ENCODE data around the gene PARP6. TPM values are rescaled to one million over a fixed set of nuclear protein-coding genes. Genes with fewer than 3 reads are reported as not detected.

PARP6 gene
- total and polyA plus RNA-seq, 9 donors = 44.5 to 97.4 (median 70.0) TPM

DNA sequence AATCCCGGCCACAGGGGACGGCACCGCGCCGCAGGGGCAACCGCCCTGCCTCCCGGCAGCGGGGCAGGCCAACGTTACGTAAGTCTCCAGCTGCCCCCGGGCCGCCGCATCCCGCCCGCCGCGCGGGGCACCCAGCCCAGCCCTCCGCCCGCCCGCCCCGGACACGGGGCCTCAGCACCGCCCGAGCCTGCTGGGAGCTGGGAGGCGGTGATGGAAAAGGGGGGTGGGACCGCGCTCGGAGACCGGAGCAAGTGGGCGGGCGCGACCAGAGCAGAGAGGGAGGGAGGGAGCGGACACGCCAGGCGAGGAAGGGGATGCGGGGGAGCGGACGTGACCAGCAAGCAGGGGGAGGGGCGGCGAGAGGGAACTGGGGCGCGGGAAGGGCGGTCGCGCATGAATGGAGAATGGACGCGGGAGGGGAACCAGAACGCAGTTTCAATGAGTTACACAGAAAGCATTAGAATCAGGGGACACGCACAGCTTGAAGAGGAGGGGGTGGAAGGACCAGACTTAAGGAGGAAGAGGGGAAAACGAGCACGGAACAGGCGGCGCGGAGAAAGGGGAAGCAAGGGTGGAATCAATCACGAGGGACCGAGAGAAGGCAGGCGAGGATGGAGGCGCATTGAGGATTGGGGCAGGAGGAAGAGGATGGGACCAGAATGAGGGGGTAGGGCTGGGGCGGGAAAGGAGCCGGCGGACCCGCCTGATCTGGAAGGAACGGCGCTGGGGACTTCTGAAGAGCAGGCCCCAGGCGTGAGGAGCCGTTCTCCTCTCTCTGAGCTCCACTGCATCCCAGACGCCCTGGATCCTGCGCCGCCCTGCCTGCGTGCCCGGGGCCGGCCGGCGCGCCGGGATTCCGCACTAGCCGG is 41.9 kb downstream of the PARP6 start:
- no peaks in the 10 kb centered on the region for H3K9me3 ChIP-seq
- intact Hi-C loops (cut with DNase I) = loop anchor here in 2 of 4 donors (2.0 to 5.0 kb wide), 2 partner anchors 42 kb away; partner anchors contain the start of gene PARP6 (in 2 of the 2)
- peak; percentile 92 to 95 (median 93) for DNase-seq
- no peaks in the 10 kb centered on the region for H3K27me3 ChIP-seq
- H3K4me1 ChIP-seq (ENCODE audit: insufficient read depth) = peaks cover 20% of the 10 kb centered on the region
- 1% methylated on average over 61 to 79 of the region's 79 CpGs for WGBS, 3 donors
- peak overlapping the region; percentile 88 for H3K4me3 ChIP-seq
- H3K27ac ChIP-seq = peak overlapping the region; percentile 90 to 99
- no peaks in the 10 kb centered on the region for H3K36me3 ChIP-seq
- TF ChIP-seq POLR2A (IDR thresholded peaks at IDR 0.05) (peak; percentile 61), EP300 (IDR thresholded peaks at IDR 0.05) (no peak)
- TF ChIP-seq, protein P1, sequence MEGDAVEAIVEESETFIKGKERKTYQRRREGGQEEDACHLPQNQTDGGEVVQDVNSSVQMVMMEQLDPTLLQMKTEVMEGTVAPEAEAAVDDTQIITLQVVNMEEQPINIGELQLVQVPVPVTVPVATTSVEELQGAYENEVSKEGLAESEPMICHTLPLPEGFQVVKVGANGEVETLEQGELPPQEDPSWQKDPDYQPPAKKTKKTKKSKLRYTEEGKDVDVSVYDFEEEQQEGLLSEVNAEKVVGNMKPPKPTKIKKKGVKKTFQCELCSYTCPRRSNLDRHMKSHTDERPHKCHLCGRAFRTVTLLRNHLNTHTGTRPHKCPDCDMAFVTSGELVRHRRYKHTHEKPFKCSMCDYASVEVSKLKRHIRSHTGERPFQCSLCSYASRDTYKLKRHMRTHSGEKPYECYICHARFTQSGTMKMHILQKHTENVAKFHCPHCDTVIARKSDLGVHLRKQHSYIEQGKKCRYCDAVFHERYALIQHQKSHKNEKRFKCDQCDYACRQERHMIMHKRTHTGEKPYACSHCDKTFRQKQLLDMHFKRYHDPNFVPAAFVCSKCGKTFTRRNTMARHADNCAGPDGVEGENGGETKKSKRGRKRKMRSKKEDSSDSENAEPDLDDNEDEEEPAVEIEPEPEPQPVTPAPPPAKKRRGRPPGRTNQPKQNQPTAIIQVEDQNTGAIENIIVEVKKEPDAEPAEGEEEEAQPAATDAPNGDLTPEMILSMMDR (IDR thresholded peaks at IDR 0.05) = peak in 1 of 3 donors; percentile 20

DNA sequence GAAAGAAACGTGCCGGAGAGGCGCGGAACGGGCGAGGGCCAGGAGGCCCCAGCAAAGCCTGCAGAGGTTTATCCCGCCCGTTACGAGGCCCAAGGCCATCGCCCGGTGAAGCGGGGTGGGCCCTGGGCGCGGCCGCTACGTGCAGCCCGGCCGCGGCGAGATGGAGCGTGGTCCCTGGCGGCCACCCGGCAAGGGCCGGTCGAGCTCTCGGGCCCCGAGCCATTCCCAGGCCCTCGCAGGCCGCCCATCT is 42.5 kb downstream of the PARP6 start:
- no peak for DNase-seq
- H3K4me1 ChIP-seq (ENCODE audit: insufficient read depth) = peaks cover 20% of the 10 kb centered on the region
- TF ChIP-seq, protein P1 (IDR thresholded peaks at IDR 0.05) = no peak
- TF ChIP-seq POLR2A (IDR thresholded peaks at IDR 0.05) = no peak
- no peak for TF ChIP-seq EP300 (IDR thresholded peaks at IDR 0.05)
- no peaks in the 10 kb centered on the region for H3K9me3 ChIP-seq
- no peaks in the 10 kb centered on the region for H3K27me3 ChIP-seq
- WGBS, 3 donors = 0% methylated on average over 28 to 29 of the region's 29 CpGs
- no peaks in the 10 kb centered on the region for H3K36me3 ChIP-seq
- peak overlapping the region; percentile 88 for H3K4me3 ChIP-seq
- peak overlapping the region; percentile 90 to 99 for H3K27ac ChIP-seq
- intact Hi-C loops (cut with DNase I) = loop anchor here in 2 of 4 donors (2.0 to 5.0 kb wide), 2 partner anchors 42 to 43 kb away; partner anchors contain the start of gene PARP6 (in 2 of the 2)

GRCh38 chr15:72229076-72229946 is 43.0 kb downstream of the PARP6 start:
- no peaks in the 10 kb centered on the region for H3K27me3 ChIP-seq
- TF ChIP-seq, protein P1 (IDR thresholded peaks at IDR 0.05) = no peak
- TF ChIP-seq EP300 (IDR thresholded peaks at IDR 0.05) (no peak), POLR2A (IDR thresholded peaks at IDR 0.05) (no peak)
- H3K36me3 ChIP-seq = no peaks in the 10 kb centered on the region
- H3K9me3 ChIP-seq = no peaks in the 10 kb centered on the region
- H3K27ac ChIP-seq = peak overlapping the region; percentile 90 to 99
- H3K4me1 ChIP-seq (ENCODE audit: insufficient read depth) = peaks cover 20% of the 10 kb centered on the region
- H3K4me3 ChIP-seq = peak overlapping the region; percentile 88
- intact Hi-C loops (cut with DNase I) = no loop called here
- no peak for DNase-seq
- WGBS, 3 donors = 10% methylated on average over 25 of the region's 25 CpGs

- no peaks in the 10 kb centered on the region for H3K27me3 ChIP-seq
- no peaks in the 10 kb centered on the region for H3K36me3 ChIP-seq
- no peak overlapping the region for H3K27ac ChIP-seq
- TF ChIP-seq EP300 (IDR thresholded peaks at IDR 0.05) (no peak), POLR2A (IDR thresholded peaks at IDR 0.05) (no peak)
- TF ChIP-seq, protein P1 (IDR thresholded peaks at IDR 0.05) = no peak
- 80 to 81% (median 80%) methylated on average over 4 of the region's 4 CpGs for WGBS, 3 donors
- peaks cover 20% of the 10 kb centered on the region for H3K4me1 ChIP-seq (ENCODE audit: insufficient read depth)
- no peaks in the 10 kb centered on the region for H3K9me3 ChIP-seq
- intact Hi-C loops (cut with DNase I) = no loop called here
- no peak for DNase-seq
- H3K4me3 ChIP-seq = no peak overlapping the region
Measured at GRCh38 chr15:72227720-72228119, 44.6 kb downstream of the PARP6 start.

Measured in ovary (tissue), 9 donors.